Effector memory CD8-positive, alpha-beta T cell (primary cell): ENCODE data around the gene ITGA6.

Experiments used
- ATAC-seq: fragments of 150-1000 bp; cut with Tn5 transposase; replicated peaks from 2 replicates; pipeline ENCODE4 v1.10.0; 2021; ENCODE audit warnings: mild to moderate bottlenecking, moderate library complexity
- DNase-seq, 3 experiments: peaks; one replicate each; pipeline ENCODE4 v3.0.0; 2021
- H3K27ac Mint-ChIP-seq, 2 donors: one replicate each; pipeline ENCODE4 v1.8.0; 2022; ENCODE audit warnings: mild to moderate bottlenecking in 2 of 2, mixed read lengths in 2 of 2, moderate library complexity in 2 of 2
- H3K27me3 Mint-ChIP-seq, 2 donors: one replicate each; pipeline ENCODE4 v1.8.0; 2022; ENCODE audit warnings: mixed read lengths in 2 of 2
- H3K36me3 Mint-ChIP-seq: one replicate; pipeline ENCODE4 v1.8.0; 2022; ENCODE audit warnings: mild to moderate bottlenecking, moderate library complexity, mixed read lengths; ENCODE audit not compliant: insufficient read depth
- H3K4me1 Mint-ChIP-seq, 2 donors: one replicate each; pipeline ENCODE4 v1.8.0; 2022; ENCODE audit warnings: low read depth in 2 of 2, mixed read lengths in 2 of 2
- H3K4me3 Mint-ChIP-seq, 2 donors: one replicate each; pipeline ENCODE4 v1.8.0; 2022; ENCODE audit warnings: mild to moderate bottlenecking in 2 of 2, mixed read lengths in 2 of 2, moderate library complexity in 2 of 2
- H3K9me3 Mint-ChIP-seq, 2 donors: one replicate each; pipeline ENCODE4 v1.8.0; 2022; ENCODE audit warnings: mixed read lengths in 2 of 2

ITGA6 gene

GRCh38 chr2:172403881-172404468 is 23.4 kb upstream of the ITGA6 start:
- no peaks in the 10 kb centered on the region for H3K36me3 Mint-ChIP-seq
- peaks cover 0 to 3% of the 10 kb centered on the region in 2 donors for H3K4me1 Mint-ChIP-seq
- H3K27me3 Mint-ChIP-seq, result peaks cover 7 to 22% of the 10 kb centered on the region in 2 donors
- H3K9me3 Mint-ChIP-seq, result no peaks in the 10 kb centered on the region
- no peak for ATAC-seq
- no peak overlapping the region for H3K27ac Mint-ChIP-seq
- no peak for DNase-seq
- H3K4me3 Mint-ChIP-seq, result no peak overlapping the region

GRCh38 chr2:172404824-172405223 is 22.6 kb upstream of the ITGA6 start:
- H3K27me3 Mint-ChIP-seq, result peaks cover 7 to 22% of the 10 kb centered on the region in 2 donors
- DNase-seq, result no peak
- H3K4me3 Mint-ChIP-seq, result no peak overlapping the region
- peaks cover 0 to 4% of the 10 kb centered on the region in 2 donors for H3K4me1 Mint-ChIP-seq
- no peak for ATAC-seq
- H3K36me3 Mint-ChIP-seq, result no peaks in the 10 kb centered on the region
- H3K9me3 Mint-ChIP-seq, result no peaks in the 10 kb centered on the region
- H3K27ac Mint-ChIP-seq, result no peak overlapping the region

GRCh38 chr2:172405673-172406072 is 21.7 kb upstream of the ITGA6 start:
- ATAC-seq, result no peak
- Mint-ChIP-seq H3K36me3 (no peaks in the 10 kb centered on the region), H3K27ac (no peak overlapping the region), H3K4me3 (no peak overlapping the region), H3K9me3 (no peaks in the 10 kb centered on the region), H3K27me3 (peaks cover 7 to 22% of the 10 kb centered on the region in 2 donors), H3K4me1 (peaks cover 0 to 4% of the 10 kb centered on the region in 2 donors)
- DNase-seq, result no peak

- no peaks in the 10 kb centered on the region for H3K36me3 Mint-ChIP-seq
- no peak overlapping the region for H3K27ac Mint-ChIP-seq
- H3K4me3 Mint-ChIP-seq, result no peak overlapping the region
- ATAC-seq (no peak), DNase-seq (no peak)
- H3K4me1 Mint-ChIP-seq, result peaks cover 0 to 4% of the 10 kb centered on the region in 2 donors
- no peaks in the 10 kb centered on the region for H3K9me3 Mint-ChIP-seq
- H3K27me3 Mint-ChIP-seq, result peaks cover 5 to 18% of the 10 kb centered on the region in 2 donors
Observed at GRCh38 chr2:172408143-172408766, 19.1 kb upstream of the ITGA6 start.

- ATAC-seq (no peak), DNase-seq (no peak)
- Mint-ChIP-seq H3K36me3 (no peaks in the 10 kb centered on the region), H3K4me3 (no peak overlapping the region), H3K27ac (no peak overlapping the region), H3K27me3 (peaks cover 0 to 13% of the 10 kb centered on the region in 2 donors), H3K4me1 (peaks cover 0 to 4% of the 10 kb centered on the region in 2 donors), H3K9me3 (no peaks in the 10 kb centered on the region)
Observed at GRCh38 chr2:172409042-172409441, 18.3 kb upstream of the ITGA6 start.

- Mint-ChIP-seq H3K36me3 (no peaks in the 10 kb centered on the region), H3K4me1 (peaks cover 0 to 7% of the 10 kb centered on the region in 2 donors), H3K9me3 (no peaks in the 10 kb centered on the region), H3K4me3 (no peak overlapping the region), H3K27ac (no peak overlapping the region), H3K27me3 (peaks cover 7 to 11% of the 10 kb centered on the region in 2 donors)
- no peak for DNase-seq
- ATAC-seq, result no peak
Observed at GRCh38 chr2:172412984-172413492, 14.3 kb upstream of the ITGA6 start.

- Mint-ChIP-seq H3K27ac (no peak overlapping the region), H3K27me3 (peaks cover 12 to 24% of the 10 kb centered on the region in 2 donors), H3K9me3 (no peaks in the 10 kb centered on the region), H3K36me3 (no peaks in the 10 kb centered on the region), H3K4me1 (peaks cover 0 to 3% of the 10 kb centered on the region in 2 donors), H3K4me3 (no peak overlapping the region)
- DNase-seq (no peak), ATAC-seq (no peak)
Observed at GRCh38 chr2:172415157-172415864, 12.1 kb upstream of the ITGA6 start.

- Mint-ChIP-seq H3K4me3 (no peak overlapping the region), H3K9me3 (no peaks in the 10 kb centered on the region), H3K4me1 (peaks cover 0 to 3% of the 10 kb centered on the region in 2 donors), H3K36me3 (no peaks in the 10 kb centered on the region), H3K27ac (no peak overlapping the region), H3K27me3 (peaks cover 13 to 24% of the 10 kb centered on the region in 2 donors)
- no peak for DNase-seq
- ATAC-seq, result no peak
Observed at GRCh38 chr2:172415865-172416183, 11.6 kb upstream of the ITGA6 start.

- Mint-ChIP-seq H3K4me1 (peaks cover 0 to 3% of the 10 kb centered on the region in 2 donors), H3K36me3 (no peaks in the 10 kb centered on the region), H3K9me3 (no peaks in the 10 kb centered on the region), H3K27me3 (peaks cover 20 to 30% of the 10 kb centered on the region in 2 donors), H3K27ac (no peak overlapping the region), H3K4me3 (no peak overlapping the region)
- DNase-seq, result no peak
- no peak for ATAC-seq
Observed at GRCh38 chr2:172416447-172417058, 10.8 kb upstream of the ITGA6 start.

GRCh38 chr2:172420216-172420615 is 7.2 kb upstream of the ITGA6 start:
- no peaks in the 10 kb centered on the region for H3K36me3 Mint-ChIP-seq
- H3K27me3 Mint-ChIP-seq, result peaks cover 43 to 51% of the 10 kb centered on the region in 2 donors

GRCh38 chr2:172423160-172423559 is 4.2 kb upstream of the ITGA6 start:
- no peak overlapping the region for H3K27ac Mint-ChIP-seq
- no peak for DNase-seq
- H3K27me3 Mint-ChIP-seq, result peaks cover 35 to 51% of the 10 kb centered on the region in 2 donors
- no peak overlapping the region for H3K4me3 Mint-ChIP-seq
- H3K36me3 Mint-ChIP-seq, result no peaks in the 10 kb centered on the region
- no peak for ATAC-seq
- peaks cover 5 to 7% of the 10 kb centered on the region in 2 donors for H3K4me1 Mint-ChIP-seq
- no peaks in the 10 kb centered on the region for H3K9me3 Mint-ChIP-seq

More at GRCh38 chr2:172420216-172420615, 7.2 kb upstream of the ITGA6 start:
- H3K4me1 Mint-ChIP-seq, result peaks cover 0 to 3% of the 10 kb centered on the region in 2 donors
- H3K4me3 Mint-ChIP-seq, result no peak overlapping the region
- no peak overlapping the region for H3K27ac Mint-ChIP-seq
- no peaks in the 10 kb centered on the region for H3K9me3 Mint-ChIP-seq
- DNase-seq (no peak), ATAC-seq (no peak)

GRCh38 chr2:172425336-172425735 is 2.0 kb upstream of the ITGA6 start:
- no peak for DNase-seq
- Mint-ChIP-seq H3K27me3 (peaks cover 21 to 39% of the 10 kb centered on the region in 2 donors), H3K9me3 (no peaks in the 10 kb centered on the region), H3K4me3 (no peak overlapping the region), H3K27ac (no peak overlapping the region), H3K36me3 (no peaks in the 10 kb centered on the region), H3K4me1 (peaks cover 19 to 26% of the 10 kb centered on the region in 2 donors)
- no peak for ATAC-seq

- peak overlapping the region; percentile 85 to 89 for H3K4me3 Mint-ChIP-seq
- H3K36me3 Mint-ChIP-seq, result no peaks in the 10 kb centered on the region
- peak overlapping the region in 1 of 2 donors; percentile 38 for H3K27ac Mint-ChIP-seq
- H3K27me3 Mint-ChIP-seq, result peaks cover 16 to 29% of the 10 kb centered on the region in 2 donors
- no peak for ATAC-seq
- peaks cover 33 to 36% of the 10 kb centered on the region in 2 donors for H3K4me1 Mint-ChIP-seq
- no peak for DNase-seq
- H3K9me3 Mint-ChIP-seq, result no peaks in the 10 kb centered on the region
Observed at GRCh38 chr2:172426635-172427255, 641 bp upstream of the ITGA6 start.
